NCI-H2029 (cell line): ENCODE results near the gene CBFA2T3.
"Not testable (repeated sequence)": the region's sequence is repeated elsewhere in the genome, so short reads cannot be mapped to it uniquely, and the experiment has no call there.

Source experiments
- DNase-seq: peaks from one replicate; lab custom pipeline; 2025; lab: John Stamatoyannopoulos, UW

Gene CBFA2T3

DNA sequence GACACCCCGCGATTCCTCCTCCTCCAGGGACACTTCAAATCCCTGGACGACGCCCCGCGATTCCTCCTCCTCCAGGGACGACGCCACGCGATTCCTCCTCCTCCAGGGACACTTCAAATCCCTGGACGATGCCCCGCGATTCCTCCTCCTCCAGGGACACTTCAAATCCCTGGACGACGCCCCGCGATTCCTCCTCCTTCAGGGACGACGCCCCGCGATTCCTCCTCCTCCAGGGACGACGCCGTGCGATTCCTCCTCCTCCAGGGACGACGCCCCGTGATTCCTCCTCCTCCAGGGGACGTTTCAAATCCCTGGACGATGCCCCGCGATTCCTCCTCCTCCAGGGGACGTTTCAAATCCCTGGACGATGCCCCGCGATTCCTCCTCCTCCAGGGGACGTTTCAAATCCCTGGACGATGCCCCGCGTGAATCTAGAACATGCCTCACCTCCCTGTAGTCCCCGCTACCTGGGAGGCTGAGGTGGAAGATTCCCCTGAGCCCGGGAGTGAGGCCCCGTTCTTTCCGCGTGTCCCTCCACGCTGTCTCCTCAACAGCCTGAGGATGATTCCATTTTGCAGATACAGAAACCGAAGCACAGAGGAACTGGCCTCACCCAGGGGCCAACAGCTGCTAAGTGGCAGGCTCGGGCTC, 87.2 kb downstream of the CBFA2T3 start:
- DNase-seq: not testable (repeated sequence)

DNA sequence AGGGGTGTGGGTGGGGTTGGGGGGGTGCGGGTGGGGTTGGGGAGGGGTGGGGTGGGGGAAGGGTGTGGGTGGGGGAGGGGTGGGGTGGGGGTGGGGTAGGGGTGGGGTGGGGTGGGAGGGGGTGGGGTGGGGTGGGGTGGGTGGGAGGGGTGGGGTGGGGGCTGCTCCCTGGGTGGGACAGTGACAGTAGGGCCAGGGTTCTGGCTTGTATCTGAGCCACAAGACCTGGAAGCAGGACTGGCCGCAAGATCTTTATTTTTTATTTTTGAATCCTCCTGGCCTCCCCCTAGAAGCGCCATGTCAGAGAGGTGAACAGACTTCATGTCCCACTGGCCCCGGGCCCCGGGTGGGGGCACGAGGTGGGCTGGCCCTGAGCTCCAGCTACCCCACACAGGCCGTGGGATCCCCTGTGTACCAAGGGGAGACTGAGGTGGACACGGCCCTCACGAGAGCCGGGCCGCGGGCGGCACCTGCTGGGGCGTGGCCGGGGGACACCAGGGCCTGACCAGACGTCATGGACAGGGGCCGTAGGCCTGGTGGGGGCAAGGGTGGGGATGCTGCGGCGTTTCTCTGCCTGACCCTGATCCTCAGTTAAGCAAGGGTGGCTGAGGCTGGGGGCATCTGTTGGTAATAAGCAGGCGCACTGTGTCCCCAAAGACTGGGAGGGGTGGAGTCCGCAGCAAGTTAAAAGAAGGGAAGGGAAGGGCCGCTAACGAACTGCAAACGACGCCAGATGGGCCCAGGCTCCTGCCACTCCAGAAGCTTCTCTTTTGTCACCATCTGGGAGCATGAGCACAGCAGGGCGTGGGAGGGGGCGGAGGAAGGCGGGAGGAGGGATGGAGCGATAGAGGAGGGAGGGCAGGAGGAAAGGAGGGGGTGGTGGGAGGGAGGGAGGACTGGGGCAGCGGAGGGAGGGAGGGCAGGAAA, 88.3 kb downstream of the CBFA2T3 start:
- no peak for DNase-seq

DNA sequence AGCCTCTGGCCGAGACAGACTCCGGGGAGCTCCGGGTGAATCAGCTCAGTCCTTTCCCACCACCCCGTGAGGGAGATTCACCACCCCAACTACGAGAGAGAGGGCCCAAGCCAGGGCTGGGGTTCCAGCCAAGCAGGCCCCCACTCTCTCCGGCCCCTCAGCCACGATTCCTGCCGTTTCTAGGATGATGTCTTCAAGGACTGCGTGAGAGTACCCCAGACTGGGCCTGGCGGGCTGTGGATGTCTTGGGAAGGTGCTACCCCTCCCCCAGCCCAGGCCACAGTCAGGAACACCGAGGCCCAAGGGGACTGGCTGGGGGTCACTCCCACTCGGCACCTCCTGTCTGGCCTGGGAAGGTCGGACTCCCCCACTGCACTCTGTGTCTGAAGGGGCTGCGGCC, 89.0 kb downstream of the CBFA2T3 start:
- DNase-seq: no peak

GRCh38 chr16:88886845-88887521, 90.0 kb downstream of the CBFA2T3 start:
- DNase-seq: no peak

GRCh38 chr16:88886420-88886844, 90.6 kb downstream of the CBFA2T3 start:
- DNase-seq: no peak

GRCh38 chr16:88885693-88886280, 91.2 kb downstream of the CBFA2T3 start:
- DNase-seq: no peak

DNA sequence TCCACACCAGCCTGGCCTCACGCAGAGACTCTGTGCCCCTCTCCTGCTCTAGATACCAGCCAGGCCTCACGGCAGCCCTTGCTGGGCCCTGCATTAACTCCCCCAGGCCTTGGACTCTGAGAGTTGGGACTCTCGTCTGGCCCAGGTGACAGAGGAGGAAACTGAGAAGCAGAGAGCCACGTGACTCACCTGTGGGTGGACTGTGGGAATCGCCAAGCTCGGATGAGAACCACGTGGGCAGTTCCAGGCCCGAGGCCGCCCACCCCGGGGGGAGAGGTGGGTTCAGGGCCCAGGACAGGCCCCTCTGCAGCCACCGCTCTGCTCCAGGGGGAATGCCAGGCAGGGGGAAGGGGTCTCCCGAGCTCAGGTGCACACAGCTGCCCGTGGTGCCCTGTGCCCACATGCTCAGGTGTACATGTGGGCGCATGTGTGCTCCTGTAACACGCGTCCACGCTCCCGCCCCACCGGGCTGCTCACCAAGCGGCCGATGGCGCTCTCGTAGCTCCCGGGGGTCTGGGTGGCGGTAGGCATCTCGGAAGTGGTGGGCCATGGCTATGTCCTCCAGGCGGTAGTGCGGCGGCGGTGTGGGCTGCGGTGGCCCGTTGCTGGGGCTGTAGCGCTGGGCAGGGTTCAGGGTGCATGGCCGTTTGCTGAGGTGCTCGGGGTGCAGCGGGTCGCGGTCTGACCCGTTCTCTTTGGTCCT, 92.3 kb downstream of the CBFA2T3 start:
- no peak for DNase-seq

GRCh38 chr16:88883946-88884345, 93.1 kb downstream of the CBFA2T3 start:
- no peak for DNase-seq

DNA sequence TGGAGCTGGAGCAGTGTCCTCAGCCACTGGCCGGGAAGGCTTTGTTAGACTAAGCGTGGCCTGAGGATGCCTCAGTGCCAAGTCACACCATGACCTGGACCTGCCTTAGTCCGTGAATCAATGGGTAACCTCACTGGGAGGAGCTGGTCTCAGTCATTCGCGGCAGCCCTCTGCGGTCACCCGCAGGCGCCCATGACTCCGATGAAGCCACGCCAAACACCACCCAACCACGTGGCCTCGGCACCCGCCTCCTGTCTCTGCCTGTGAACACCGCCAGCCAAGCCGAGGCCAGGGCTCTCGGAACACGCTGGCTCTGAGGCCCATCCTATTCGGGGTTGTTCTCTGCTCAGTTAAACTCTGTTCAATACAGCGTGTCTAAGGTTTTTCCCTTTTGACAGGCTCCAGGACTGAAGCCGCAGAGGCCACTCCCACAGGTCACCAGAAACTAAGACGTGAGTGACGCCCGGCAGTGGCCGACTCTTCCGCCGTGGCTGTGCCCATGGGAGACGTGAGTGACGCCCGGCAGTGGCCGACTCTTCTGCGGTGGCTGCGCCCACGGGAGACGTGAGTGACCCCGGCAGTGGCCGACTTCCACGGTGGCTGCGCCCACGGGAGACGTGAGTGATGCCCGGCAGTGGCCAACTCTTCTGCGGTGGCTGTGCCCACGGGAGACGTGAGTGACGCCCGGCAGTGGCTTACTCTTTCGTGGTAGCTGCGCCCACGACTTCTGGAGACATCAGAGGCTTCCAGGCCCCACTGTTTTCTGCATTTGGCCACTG, 93.7 kb downstream of the CBFA2T3 start:
- no peak for DNase-seq

DNA sequence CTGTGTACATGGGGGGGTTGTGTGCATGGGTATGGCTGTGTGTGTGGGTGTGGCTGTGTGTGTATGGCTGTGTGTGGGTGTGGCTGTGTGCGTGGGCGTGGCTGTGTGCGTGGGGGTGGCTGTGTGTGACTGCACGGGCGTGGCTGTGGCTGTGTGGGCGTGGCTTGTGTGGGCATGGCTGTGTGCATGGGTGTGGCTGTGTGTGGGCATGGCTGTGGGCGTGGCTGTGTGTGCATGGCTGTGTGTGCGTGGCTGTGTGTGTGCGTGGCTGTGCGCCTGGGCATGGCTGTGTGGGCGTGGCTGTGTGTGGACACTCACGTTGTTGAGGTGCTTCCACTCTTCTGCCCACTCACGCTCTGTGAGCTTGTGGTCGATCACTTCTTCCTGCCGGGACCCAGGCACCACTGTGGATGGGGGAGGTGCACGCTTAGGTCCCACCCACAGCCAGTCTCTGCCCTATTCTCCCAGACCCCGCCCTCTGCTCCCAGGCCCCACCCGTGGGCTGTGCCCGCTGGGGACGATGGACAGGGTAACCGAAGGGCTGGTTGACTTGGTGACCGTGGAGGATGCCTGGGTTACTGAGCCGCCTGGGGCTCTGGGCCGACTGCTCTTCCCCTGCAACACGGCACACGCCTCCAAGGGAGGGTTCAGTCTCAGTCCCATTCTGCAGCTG, 94.5 kb downstream of the CBFA2T3 start:
- no peak for DNase-seq

DNA sequence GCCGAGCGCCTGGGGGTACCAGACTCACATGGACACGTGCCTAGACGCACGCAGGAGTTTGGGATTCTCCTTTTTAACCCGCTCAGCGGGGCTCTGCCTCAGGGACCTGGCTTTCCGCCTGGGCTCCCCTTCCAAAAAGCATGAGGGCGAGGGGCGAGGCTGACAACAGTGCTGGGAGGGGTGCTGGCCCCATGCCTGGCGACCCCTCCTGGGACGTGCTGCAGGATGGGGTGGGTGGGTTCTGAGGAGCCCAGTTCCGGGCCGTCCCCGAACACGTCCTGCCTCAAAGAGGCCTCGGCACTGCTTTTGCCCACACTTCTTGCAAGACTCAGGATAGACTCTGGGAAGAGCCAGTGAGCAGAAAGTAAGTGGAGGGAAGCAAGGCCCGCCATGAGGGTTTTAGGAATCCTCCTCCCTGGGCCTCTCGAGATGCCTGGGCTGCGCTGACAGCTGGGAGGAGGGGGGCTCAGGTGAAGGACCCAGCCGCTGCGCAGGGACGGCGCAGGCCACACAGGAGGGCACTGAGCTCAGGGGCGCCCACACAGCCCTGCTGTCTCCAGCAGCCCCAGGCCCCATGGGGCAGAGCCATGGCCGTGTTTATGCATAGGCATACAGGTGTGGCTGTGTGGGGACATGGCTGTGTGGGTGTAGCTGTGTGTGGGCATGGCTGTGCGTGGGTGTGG, 95.2 kb downstream of the CBFA2T3 start:
- DNase-seq: no peak

DNA sequence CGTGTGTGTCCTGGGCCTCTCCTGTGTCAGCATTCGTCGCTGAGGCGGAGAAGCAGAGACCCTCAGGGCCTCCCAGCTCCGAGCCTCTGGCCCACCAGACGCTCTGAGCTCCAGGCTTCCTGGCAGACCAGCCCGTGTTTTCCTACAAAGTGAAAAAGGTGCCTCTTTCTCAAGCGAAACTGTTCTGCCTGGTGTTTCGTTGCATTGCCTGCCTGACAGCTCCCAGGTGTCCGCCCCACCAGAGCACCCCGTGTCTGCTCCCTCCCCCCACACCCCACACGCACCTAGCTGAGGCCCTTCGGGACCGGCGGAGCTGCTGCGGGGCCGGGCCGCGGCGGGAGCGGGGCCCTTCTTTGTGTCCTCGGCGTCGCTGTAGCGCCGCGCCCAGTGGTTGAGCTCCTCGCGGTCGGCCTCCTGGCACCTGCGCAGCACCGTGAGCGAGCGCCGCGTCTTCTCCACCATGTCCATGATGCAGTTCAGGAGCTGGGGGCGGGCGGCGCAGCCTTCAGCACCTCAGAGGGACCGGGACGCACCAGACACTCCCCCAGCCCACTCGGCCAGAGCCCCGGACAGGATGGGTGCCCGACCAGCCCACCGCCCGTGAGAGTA, 95.9 kb downstream of the CBFA2T3 start:
- DNase-seq: no peak

- DNase-seq: no peak
These were observed 96.6 kb downstream of the CBFA2T3 start for GRCh38 chr16:88880226-88881006.

DNA sequence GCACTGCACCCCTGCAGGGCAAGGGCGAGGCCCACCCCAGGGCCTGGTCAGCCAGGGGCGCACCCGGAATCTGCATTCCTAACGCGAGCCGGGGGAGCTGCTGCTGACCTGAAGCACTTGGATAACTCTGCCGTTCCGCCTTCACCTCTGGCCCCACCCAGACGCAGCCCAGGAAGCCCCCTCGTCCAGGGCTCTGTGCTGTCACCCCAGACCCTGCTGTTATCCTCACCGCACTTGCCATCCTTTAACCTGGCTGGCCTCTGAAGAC, 97.3 kb downstream of the CBFA2T3 start:
- DNase-seq: no peak

DNA sequence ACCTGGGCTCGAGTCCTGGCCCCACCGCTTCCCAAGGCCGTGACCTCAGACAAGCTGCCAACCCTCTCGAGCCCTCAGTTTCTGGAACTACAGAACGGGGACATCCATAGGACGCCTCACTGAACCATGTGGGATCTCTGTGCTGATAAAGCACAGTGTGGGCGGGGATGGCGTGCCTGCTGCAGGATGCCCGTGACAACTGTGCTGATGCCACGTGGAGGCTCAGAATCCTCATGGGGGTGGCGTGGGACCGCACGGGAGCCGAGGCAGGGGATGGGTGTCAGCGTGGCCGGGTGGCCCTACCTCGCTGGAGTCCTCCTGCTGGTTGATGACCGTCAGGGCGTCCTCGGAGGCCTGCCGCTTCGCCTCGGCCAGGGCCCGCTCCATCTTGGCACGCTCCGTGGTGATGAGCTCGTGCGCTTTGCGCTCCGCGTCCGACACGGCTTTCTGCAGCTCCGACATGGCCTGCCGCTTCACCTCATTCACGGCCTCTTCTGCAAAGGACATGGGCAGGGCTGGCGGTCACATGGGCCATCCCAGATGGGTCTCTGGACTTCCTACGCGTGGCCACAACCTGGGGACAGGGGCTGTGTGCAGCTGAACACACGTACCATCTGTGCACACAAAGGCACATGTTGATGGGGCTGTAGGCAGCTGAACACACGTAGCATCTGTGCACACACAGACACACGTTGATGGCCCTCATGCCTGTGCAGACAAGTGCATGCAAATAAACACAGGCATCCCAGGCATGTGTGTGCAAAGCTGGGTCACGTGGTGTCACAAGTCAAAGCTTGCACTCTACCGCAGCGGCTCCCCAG, 97.8 kb downstream of the CBFA2T3 start:
- DNase-seq: no peak

- DNase-seq: no peak
These were observed 98.7 kb downstream of the CBFA2T3 start for GRCh38 chr16:88878356-88878755.

DNA sequence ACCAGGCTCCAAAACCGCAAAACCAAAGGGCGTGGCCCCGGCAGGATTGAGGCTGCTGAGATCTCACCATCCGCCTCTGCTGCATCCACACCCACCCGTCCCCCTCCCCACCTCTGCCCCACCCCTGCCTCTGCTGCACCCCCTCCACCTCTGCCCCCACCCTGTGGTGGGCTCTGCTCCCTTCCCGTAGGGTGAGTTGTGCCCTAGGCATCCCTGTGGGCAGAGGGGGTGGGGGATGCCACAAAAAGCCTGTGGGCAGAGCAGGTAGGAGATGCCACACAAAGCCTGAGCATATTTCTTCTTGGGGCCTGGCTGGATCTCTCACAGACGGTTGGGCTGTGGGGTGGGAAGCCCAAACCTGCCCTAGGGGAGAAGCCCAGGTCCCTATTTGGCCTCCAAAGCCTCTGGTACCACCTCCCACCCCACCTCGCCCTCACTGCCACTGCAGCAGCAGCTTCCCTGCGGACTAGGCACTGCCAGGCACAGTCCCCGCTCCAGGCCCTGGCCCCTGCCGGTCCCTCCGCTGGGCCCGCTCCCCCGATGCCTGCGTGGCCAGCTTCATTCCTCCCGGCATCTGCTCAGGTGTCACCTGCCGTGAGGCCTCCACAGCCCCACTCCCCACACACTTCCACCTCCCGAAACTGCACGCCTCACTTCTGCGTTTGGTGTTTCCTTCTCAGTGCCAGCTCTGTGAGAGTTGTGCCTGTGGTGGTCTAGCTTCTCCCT, 99.3 kb downstream of the CBFA2T3 start:
- DNase-seq: no peak
